EL (cell line): ENCODE data around the gene CDC42EP5.

Experiments
- DNase-seq: peaks from one replicate; pipeline ENCODE4 v3.0.0-alpha.2; 2016

CDC42EP5 gene

DNA sequence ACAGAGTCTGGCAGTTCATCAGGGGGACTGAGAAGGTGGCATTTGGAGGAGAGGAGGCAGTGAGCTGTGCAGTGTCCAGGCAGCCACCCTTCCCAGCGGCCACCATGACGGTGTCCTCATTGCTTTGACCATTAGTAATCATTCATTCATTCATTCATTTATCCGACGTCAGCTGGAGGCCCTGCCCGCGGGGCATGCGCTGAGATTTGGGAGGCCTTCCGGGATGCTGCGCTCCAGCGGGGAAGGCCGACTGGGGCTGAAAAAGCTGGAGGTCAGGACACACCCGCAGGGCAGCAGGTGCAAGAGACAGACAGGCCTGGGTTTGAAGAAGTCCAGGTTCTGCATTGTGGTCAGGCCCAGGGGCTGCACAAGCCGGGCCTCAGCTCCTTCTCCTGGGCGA lies 48.9 kb downstream of the CDC42EP5 start:
- no peak for DNase-seq

GRCh38 chr19:54422136-54422535 lies 51.0 kb downstream of the CDC42EP5 start:
- DNase-seq, result no peak

DNA sequence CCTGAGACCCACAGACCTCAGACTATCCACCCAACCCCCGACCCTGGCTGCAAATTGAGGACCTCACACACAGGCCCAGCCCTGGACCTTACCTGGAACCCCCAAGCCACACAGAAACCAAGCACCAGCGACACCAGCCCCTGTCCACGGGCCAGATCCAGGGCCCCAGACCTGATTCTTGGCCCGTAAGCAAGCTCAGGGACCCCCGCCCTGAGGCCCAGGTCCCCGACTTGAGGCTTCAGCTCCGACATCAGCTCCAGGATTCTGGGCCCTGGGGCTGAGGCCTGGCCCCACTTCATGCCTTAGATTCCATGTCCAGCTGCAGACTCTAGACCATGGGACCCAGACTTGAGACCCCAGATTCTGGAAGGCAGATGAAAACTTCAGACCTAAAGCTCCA lies 51.6 kb downstream of the CDC42EP5 start:
- no peak for DNase-seq

- no peak for DNase-seq
Measured at GRCh38 chr19:54421169-54421516, 52.0 kb downstream of the CDC42EP5 start.

- no peak for DNase-seq
Measured at GRCh38 chr19:54420383-54421168, 52.5 kb downstream of the CDC42EP5 start.

- DNase-seq, result no peak
Measured at GRCh38 chr19:54420068-54420382, 53.1 kb downstream of the CDC42EP5 start.

DNA sequence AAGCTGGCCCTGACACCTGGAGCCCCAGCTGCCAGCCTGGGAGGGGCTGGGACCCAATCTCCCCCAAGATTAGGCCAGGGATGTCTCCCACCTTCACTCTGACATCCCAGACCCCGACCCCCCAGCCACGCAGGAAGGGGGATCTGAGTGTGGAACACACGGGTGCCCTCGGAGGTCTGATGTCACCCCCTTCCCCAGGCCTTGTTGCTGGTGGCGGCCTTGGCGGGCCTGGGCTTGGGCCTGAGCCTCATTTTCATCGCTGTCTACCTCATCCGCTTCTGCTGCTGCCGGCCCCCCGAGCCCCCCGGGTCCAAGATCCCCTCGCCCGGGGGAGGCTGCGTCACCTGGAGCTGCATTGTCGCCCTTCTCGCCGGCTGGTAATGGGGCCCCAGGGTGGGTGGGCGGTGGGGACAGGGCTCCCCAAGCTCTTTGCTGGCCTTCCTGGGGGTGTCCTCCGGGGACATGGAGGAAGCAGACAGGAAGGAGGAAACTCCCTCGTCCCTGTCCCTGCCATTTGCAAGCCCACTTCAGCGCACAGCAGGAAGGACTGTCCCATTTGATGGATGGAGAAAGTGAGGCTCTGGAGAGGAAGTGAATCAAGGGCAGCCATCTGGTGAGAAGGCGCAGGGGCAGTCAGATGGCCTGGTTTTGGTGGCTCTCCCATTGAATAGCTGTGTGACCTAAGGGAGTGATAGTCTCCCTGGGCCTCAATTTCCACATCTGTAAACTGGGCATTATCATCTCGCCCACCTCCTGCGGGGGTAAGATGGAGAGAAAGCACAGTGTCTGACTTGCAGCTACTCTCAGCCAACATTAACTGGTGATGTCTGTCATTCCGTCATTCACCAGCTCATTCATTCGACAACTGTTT lies 53.9 kb downstream of the CDC42EP5 start:
- no peak for DNase-seq

DNA sequence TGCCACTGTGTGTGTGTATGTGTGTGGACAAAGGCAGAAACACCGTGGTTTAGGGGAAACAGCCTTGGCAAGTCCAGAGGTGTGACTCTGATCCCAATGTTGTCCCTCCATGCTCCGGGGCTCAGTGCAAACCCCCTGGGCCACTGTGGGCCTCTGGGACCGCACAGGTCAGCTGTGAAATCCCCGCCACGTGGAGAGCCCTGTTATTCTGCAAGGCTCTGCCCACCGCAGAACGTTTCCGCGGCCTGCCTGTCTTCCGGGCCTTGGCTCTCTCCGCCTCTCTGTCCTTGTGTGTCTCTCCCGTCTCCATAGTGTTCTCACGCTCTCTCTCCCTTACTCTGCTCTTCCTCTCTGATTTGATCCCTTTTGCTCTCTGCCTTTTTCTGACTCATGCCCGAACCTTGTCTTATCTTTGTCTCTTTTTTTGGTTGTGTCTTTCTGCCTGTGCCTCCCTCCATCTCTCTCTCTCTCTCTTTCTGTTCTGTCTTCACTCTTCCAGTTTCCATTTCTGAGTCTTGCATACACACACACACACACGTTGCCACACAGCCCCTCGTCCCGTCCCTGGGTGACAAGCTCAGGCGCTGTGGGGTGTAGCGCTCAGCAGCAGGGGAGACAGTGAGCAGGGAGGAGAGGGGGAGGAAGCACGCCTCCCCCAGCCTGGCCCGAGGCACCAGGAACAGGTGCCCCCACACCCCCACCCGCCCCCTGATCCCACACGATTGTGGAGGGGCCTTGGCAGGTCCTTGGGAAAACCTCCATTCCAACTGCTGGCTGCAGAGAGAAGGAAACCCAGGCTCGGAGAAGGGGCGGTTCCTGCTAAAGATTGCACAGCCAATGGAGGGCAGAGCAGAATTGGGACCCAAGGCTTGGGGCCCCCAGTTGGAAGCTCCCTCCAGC lies 54.8 kb downstream of the CDC42EP5 start:
- peak; percentile 25 for DNase-seq

DNA sequence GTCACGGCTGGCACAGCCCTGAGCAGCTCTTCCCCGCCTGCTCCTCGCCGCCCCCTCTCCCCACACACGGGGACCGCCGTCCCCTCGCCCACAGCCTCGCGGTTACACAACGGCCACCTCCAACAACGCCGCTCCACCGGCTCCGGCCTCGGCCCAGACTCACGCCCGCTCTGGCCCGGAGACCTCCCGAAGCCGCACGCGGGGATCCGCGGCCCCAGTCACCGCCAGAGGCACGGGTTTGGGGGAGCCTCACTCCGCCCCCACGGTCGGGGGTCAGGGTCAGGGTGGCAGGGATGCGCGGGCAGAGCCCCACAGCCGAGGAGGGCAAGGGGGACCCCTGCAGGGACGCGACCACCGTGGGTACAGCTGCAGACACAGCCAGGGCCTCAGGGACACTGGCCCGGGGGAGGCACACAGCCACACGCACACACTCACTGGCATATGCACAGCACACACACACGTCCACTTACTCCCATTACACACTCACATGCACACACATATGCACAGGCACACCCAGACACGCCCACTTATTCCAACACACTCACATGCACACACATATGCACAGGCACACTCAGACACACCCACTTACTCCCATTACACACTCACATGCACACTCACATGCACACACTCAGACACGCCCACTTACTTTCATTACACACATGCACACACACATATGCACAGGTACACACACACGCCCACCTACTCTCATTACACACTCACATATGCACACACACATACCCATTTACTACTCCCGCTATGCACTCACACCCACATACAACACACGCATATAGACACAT lies 56.2 kb downstream of the CDC42EP5 start:
- DNase-seq, result no peak

DNA sequence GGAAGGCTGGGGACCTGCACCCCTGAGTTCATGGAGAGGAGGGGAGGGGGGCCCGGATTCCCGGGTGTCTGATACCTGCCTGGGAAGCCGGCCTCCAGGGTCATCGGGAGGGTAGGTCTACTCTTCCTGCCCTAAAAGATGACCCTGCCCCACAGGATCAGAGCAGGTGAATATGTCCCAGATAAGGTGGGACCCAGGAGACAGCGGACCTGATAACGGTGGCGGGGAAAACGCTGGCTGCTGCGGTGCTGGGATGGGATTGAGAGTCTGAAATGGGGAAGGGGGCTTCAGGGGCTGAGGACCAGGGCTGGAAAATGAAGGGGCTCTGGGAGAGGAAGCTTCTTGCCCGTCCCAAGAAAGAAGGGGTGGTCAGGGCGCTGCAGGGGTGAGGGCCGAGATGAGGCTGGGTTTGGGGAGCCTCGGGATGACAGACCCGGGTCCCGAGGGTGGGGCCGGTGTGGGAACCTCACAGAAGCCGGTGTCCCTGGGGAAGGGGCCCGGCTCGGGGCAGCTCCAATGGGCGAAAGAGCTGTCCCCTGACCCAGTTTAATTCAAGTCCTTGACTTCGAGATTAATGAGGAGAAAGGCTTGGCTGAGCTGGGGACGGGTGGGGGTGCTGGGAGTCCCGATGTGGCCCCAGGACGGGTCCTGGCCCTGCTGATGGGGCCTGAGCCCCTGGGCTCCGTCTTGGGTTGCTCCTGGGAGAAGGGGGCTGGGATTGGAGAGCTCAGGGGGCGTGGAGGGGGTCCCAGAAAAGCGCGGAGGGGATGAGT lies 57.0 kb downstream of the CDC42EP5 start:
- no peak for DNase-seq

DNA sequence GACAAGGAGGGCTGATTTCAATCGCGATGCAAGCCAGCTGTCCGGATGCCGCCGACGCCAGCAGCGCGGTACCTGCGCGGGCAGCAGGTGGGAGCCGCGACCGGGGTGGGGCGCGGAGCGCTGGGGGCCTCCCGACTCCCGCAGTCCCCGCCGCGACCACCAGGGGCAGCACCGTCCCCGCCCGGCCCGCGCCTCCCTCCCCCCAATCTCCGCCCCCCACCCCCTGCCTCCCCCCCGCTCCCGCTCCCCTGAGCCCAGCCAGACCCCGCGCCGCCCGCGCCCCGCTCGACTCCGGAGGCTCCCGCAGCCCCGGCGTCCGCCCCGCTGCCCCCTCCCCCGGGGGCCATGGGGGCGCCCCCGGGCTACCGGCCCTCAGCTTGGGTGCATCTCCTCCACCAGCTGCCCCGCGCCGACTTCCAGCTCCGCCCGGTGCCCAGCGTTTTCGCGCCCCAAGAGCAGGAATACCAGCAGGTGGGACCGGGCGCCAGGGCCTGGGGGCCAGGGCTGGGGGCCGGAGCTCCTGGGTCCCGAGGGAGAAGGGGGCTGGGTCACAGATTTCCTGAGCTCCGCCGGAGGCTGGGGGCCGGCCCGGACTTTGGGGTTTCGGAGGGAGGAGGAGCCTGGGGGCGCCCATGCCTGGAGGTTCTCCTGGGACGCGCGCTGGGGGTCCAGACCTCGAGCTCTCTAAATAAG lies 57.7 kb downstream of the CDC42EP5 start, which contains the start of gene TTYH1:
Gene TTYH1 (plus strand): TSS at position 257 of the 693 bp plus-strand sequence. CDS start 89 bp downstream, at position 346.
- DNase-seq, result no peak
